Measurements from ENCODE around the gene ATP2B3. TPM values are rescaled to one million over a fixed set of nuclear protein-coding genes. Genes with fewer than 3 reads are reported as not detected.

Gene ATP2B3
- polyA plus RNA-seq, 12 donors: 0.12 to 0.89 (median 0.52) TPM; not detected in 2

DNA sequence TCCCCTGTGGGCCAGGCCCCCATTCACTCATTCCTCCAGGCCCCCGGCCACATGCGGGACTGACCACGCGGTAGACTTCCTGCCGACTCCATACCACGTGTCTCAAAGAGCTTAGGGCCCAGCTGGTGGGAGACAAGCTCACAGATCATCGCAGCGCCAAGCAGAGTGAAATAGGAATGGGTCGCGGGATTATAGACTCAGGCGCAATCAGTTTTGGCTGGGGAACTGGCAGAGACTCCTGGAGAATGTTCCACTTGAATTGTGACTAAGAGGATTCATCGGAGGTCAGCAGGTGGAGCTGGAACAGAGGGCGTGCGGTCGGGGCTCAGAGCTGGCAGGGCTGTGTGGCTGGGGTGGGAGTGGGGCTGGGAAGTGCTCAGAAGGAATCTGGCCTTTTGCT is 15.6 kb downstream of the ATP2B3 start:
- no peak for DNase-seq

GRCh38 chrX:153537080-153537479 is 19.6 kb downstream of the ATP2B3 start:
- DNase-seq: no peak

DNA sequence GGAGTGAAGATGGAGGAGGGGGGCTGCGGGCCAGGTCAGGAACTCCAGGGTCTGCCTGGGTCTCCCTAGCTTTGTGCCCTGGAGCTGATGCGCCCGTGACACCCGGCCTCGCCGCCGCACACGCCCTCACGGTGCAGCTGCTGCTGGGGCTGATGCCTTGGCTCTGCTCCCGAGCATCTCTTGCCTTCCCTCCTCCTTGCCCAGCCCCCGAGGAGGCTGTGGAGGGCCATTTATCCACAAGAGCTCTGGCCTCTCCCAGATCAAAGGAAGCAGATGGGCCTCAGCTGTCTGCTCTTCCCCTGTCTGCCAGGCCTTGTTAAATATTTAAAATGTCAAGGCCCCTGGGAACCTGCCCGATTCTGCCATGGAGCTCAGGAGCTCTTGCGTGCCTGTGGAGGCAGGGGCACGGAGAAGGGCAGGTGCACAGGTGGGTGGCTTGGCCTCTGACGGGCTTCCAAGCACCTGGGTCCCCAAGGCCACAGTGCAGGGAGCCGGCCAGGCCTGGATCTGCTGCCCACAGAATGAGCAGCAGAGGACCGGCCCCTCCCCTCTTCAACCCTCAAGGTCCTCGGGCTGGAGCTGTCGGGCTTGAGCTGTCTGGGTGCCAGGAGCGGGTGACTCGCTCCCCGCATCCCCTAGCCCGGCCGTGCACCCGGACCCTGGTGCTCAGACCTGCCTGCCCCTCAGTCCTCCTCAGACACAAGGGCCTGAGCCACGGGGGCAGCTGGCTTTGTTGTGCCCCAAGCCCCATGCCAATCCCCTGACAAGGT is 20.3 kb downstream of the ATP2B3 start:
- DNase-seq: no peak

DNA sequence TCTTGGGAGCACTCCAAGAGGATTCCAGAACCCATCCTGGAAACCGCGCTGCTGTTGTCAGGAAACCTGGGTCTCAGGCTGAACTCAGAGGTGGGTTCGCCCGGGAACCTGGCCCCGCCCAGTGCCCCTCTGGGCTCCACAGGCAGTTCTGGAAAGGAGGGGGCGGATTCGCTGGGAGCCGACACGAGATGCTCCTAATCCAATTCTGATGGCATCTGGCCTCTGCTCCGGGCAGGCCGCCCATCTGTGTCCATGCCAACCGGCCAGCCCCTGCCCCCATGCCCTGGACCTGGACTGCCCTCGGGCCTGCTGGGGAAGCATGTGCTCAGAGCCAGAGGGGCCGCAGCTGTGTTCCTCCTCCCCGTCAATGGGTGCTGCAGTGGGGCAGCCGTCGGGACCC is 21.0 kb downstream of the ATP2B3 start:
- no peak for DNase-seq

DNA sequence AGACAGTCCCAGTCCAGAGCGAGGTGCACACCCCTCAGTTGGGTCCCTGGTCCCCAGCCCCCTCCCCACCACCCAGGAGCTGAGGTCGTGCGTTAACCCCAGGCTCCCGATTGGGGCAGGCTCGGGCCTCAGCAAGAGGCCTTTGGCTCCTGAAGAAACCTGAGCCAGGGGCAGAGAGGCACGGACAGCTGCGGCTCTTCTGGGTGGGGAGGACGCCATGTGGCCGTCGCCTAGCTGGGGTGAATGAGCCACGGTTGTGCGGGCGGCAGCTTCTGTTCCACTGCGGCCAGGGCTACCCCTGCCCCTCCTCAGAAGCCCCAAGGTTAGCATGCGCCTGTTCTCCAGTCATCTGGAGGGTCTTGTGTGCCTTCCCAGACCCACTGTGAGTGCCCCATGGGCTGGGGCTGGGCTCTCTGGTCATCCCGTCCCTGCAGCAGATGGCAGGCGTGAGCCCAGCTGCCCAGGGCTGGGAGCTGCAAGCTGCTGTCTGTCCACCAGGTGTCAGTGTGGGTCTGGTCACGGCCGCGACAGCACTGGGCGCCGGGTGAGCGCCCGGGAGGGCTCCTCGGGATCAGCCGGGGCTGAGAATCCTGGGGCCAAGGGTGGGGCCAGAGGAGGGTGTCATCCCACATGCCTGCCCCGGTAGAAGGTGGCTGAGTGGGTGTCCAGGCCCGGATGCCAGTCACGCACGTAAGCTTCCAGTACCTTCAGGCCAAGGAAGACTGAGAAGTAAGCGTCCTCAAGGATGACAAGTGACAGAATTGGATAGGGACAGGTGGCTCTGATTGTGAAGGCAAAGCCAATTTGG is 21.9 kb downstream of the ATP2B3 start:
- peak; percentile 64 for DNase-seq

DNA sequence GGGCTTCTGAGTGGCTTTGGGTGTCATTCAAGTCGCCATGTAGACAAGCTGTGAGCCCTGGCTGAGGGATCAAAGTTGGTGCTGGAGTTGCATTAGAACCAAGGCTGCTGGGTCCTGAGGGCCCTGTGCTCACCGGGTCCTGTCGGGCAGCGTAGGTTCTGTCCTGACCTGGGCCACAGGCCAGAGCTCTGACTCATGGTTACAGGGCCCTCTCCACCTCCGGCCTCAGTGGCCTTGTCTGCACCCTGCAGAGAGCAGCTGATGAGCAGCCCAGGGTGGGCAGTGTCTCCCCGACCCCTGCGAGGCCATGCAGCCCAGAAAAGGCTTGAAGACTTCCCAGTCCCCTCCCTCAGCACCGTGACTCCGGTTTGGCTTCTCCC is 22.5 kb downstream of the ATP2B3 start:
- no peak for DNase-seq

DNA sequence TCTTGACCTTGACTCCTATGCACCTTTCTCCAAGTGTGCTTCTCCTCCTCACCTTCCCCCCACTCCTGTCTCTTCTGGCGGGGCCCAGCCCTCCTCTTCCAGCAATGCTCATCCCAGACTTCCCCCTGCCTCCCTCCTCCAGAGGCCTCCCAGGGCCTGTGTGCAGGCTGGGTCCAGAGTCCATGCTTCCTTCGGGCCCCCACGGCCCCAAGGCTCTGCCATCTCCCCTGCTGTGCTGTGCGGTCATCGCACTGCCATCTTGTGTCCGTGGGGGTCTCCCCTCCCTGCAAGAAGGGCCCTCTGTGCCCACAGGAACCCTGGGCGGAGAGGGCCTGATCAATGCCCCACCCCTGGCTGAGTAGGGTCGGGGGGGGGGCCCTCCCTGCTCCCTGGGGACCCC is 27.3 kb downstream of the ATP2B3 start:
- no peak for DNase-seq

- no peak for DNase-seq
Measured at GRCh38 chrX:153546386-153546785, 28.9 kb downstream of the ATP2B3 start.

DNA sequence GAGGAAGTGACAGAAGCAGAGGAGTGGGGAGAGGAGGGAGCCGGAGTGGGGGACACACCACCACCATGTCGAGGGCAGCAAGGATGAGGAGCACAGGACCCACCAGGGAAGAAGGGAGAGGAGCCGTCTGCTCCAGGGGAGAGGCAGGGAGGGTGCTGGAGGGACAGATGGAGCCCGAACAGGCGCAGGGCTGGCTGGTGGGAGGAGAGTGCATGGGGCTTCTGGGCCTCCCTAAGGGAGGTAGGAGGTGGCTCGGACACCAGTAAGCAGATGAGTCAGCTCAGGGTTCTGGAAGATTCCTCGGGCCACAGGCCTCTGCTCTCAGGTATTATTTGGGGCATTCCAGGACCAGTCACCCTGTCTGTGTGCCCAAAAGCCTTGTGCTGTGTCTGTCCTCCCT is 29.8 kb downstream of the ATP2B3 start:
- no peak for DNase-seq

DNA sequence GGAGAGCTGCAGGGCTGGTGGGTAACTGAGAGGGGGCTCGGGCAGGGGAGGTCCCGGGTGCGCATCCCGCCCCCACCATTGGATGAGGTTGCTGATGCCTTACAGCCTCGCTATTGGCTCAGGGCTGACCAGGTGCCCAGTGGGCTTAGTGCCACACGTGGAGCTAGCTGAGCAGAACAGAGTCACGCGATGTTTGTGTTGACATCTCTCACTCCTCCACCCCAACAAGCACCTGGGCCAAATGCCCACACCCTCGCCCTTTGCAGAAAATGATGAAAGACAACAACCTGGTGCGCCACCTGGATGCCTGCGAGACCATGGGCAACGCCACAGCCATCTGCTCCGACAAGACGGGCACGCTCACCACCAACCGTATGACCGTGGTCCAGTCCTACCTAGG is 31.8 kb downstream of the ATP2B3 start:
- no peak for DNase-seq

DNA sequence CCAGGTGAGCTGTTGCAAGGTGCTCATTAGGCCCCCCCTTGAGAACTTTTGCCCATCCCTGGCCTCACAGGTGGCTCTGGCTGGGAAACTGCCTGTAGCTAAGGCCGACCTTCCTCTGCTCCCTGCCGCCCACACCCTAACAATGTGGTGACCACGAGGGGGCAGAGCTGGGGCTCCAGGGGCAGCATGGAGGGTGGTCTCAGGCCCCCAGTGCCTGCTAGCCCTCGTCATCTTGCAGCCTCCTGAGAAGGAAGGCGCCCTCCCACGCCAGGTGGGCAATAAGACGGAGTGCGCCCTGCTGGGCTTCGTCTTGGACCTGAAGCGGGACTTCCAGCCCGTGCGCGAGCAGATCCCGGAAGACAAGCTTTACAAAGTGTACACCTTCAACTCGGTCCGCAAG is 32.4 kb downstream of the ATP2B3 start:
- no peak for DNase-seq

DNA sequence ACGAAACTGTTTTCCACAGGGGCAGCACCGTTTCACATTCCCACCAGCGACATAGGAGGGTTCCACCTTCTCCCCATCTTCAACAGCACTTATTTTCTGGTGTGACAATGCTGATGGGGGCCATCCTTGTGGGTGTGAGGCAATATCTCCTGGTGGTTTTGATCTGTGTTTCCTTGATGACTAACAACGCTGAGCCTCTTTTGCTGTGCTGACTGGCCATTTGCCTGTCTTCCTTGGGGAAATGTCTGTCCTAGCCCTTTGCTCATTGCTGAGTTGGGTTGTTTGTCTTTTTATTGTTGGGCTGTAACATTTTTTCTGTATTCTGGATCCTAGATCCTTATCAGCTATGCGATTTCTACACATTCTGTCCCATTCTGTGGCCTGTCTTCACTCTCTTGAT is 33.7 kb downstream of the ATP2B3 start:
- no peak for DNase-seq

DNA sequence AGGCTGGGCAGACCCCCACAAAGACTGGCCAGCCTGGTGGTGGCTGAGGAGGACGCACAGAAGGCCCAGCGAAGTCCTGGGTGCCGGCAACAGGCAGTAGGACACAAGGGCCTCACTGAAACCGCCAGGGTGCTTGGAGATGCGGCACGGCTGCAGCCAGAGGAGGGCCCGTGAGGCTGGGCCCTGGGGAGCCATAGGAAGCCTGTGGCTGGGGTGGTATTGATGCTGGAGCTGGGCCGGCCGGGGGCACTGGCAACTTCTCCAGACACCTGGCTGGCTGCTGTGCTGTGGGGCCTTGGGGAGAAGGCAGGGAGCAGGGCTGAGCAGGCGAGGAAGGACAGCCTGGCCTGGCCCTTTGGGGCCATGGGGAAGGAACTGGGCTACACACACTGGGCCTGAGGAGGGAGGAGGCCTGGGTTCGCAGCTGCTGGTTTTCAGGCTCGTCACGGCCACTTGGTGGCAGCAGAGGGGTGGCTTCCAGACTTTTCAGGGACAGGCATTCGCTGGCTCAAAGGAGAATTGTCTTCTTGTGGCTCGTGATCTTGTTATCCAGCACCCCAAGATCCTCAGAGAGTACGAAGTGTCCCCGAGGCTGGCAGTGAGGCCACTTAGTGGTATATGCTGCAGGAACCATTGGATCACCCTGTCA is 37.2 kb downstream of the ATP2B3 start:
- DNase-seq: peak; percentile 59

GRCh38 chrX:153556767-153557166 is 39.3 kb downstream of the ATP2B3 start:
- no peak for DNase-seq

DNA sequence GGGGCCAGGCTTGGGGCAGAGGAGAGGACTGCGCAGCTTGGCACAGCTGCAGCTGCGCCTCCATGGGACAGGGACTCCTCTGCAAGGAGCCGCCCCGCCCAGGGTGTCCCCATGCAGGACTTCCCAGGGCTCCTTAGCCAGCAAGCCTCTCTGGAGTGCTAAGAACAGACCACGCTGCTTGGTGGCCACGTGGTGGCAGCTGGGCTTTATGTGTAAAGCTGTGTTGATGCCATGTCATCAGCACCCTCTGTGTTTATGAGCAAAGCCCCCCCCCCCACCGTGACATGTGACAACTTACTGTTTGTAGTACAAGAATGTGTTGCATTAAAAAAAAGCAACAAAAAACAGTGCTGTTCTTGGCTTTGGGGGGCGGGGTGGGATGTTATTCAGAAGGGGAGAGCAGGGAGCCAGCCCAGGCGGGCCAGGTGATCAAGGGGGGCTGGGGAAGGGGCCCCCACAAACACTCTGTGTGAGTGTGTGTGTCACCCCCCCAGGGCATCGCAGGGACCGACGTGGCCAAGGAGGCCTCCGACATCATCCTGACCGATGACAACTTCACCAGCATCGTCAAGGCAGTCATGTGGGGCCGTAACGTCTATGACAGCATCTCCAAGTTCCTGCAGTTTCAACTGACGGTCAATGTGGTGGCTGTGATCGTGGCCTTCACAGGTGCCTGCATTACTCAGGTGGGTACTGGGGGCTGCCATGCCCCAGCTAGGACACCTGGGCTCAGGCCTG is 40.3 kb downstream of the ATP2B3 start:
- no peak for DNase-seq

- DNase-seq: no peak
Measured at GRCh38 chrX:153560000-153560399, 42.6 kb downstream of the ATP2B3 start.

- no peak for DNase-seq
Measured at GRCh38 chrX:153560466-153560865, 43.0 kb downstream of the ATP2B3 start.

DNA sequence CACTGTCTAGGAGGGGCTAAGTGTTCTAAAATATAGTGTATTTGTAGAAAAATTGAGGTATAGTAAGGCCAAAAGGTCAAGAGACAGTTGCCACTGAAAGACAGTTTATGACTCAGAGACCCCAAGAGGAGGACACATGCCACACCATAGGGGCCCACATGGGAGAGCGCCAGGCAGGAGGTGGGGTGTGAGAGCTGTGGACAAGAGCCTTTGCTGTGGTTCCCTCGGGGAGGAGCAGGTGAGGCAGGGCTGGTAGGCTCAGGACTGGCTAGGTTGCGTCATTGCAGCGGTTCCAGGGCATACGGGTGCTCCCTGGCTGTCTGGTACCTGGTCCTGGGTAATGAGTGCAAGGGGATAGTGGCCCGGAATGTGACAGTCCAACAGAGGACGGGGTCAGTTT is 43.9 kb downstream of the ATP2B3 start:
- DNase-seq: no peak

GRCh38 chrX:153562546-153562945 is 45.1 kb downstream of the ATP2B3 start:
- DNase-seq: no peak

- no peak for DNase-seq
Measured at GRCh38 chrX:153564047-153564606, 46.7 kb downstream of the ATP2B3 start.

- DNase-seq: no peak
Measured at GRCh38 chrX:153565996-153566580, 48.6 kb downstream of the ATP2B3 start.
